ENCODE measurements around the gene MOB1B. TPM values are rescaled to one million over a fixed set of nuclear protein-coding genes. Genes with fewer than 3 reads are reported as not detected.

The MOB1B gene
- total RNA-seq, 1 experiment from 2014 or later: 33.2 TPM

DNA sequence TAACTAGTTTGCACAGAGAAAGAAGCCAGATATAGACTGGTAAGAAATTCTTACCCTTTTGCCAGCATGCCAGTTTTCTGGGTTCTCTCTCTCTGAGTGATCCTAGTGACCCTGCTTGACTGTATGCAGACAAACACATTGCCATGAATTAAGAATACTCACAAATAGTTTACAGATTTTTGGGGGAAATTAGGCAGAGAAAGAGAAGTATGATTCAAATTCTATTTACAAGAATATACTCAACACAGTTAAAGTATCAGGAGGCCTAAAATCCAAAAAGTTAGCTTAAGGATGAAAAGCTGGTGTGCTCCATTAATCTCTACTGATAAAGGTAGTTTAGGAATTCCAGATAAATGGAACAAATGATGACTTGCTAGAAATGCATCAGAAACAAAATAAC, 18.4 kb downstream of the MOB1B start (continued):
- TF ChIP-seq SRF (IDR thresholded peaks at IDR 0.05; ENCODE audit: low read depth) (no peak), JUND (IDR thresholded peaks at IDR 0.05) (no peak), EZH2phosphoT487 (IDR thresholded peaks at IDR 0.05; ENCODE audit: borderline replicate concordance) (no peak), ZFX (IDR thresholded peaks at IDR 0.05) (no peak), SIN3A (IDR thresholded peaks at IDR 0.05; ENCODE audit: low read depth) (no peak), FOSL1 (IDR thresholded peaks at IDR 0.05; ENCODE audit: low read depth) (no peak), TCF7L2 (IDR thresholded peaks at IDR 0.05; ENCODE audit: borderline replicate concordance, extremely low read depth, insufficient read depth, insufficient read length) (no peak)
- TF ChIP-seq, protein P1, sequence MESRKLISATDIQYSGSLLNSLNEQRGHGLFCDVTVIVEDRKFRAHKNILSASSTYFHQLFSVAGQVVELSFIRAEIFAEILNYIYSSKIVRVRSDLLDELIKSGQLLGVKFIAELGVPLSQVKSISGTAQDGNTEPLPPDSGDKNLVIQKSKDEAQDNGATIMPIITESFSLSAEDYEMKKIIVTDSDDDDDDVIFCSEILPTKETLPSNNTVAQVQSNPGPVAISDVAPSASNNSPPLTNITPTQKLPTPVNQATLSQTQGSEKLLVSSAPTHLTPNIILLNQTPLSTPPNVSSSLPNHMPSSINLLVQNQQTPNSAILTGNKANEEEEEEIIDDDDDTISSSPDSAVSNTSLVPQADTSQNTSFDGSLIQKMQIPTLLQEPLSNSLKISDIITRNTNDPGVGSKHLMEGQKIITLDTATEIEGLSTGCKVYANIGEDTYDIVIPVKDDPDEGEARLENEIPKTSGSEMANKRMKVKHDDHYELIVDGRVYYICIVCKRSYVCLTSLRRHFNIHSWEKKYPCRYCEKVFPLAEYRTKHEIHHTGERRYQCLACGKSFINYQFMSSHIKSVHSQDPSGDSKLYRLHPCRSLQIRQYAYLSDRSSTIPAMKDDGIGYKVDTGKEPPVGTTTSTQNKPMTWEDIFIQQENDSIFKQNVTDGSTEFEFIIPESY (IDR thresholded peaks at IDR 0.05; ENCODE audit: extremely low read depth, insufficient replicate concordance, low read length): no peak
- TF ChIP-seq, protein P2, sequence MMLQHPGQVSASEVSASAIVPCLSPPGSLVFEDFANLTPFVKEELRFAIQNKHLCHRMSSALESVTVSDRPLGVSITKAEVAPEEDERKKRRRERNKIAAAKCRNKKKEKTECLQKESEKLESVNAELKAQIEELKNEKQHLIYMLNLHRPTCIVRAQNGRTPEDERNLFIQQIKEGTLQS (IDR thresholded peaks at IDR 0.05): no peak

DNA sequence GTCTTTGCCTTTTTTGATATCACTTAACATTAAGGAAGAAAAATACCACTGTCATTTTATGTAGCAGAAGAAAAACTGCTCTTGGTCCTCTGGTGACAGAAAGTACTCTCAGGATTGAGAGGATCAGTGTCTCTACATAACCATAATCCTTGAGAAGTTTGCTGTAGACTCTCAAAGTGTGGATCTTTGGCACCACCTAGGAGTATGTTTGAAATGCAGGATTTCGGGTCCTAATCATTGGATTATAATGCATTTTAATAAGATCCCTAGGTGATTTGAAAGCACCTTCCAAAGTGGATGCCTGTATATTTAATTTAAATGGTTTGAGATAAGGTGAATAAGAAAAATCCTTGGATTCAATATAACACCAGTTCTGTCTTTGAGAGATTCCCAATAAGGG, 23.2 kb downstream of the MOB1B start:
- RAD21 ChIA-PET (ENCODE audit: low non-redundant PET in 1 of 2, low total read pairs in 2 of 2, uncharacterized antibody in 2 of 2, unreplicated experiment in 2 of 2): no interaction called here
- Histone ChIP-seq H3K9ac (ENCODE audit: low read length) (no peak overlapping the region), H3K4me2 (ENCODE audit: low read length) (no peak overlapping the region), H3K36me3 (ENCODE audit: control insufficient read depth in 1 of 2, insufficient read depth in 2 of 2, low read length in 2 of 2) (no peaks in the 10 kb centered on the region), H3K9me2 (ENCODE audit: insufficient read depth) (no peaks in the 10 kb centered on the region), H2AFZ (ENCODE audit: low read depth, low read length, poor library complexity, severe bottlenecking) (no peak overlapping the region), H3K4me1 (ENCODE audit: control insufficient read depth in 1 of 2, insufficient read depth in 2 of 2, low read length in 2 of 2) (peaks cover 0 to 2% of the 10 kb centered on the region in 2 experiments; a peak in 2 of 4 replicates), H4K20me1 (ENCODE audit: insufficient read depth) (no peaks in the 10 kb centered on the region), H3K27ac (ENCODE audit: low read depth, low read length) (no peak overlapping the region), H3K4me3 (replicated peaks in 1 of 2; ENCODE audit: low read depth in 1 of 2, low read length in 2 of 2) (no peak overlapping the region), H3K79me2 (ENCODE audit: insufficient read depth, low read length) (peaks cover 27% of the 10 kb centered on the region), H3K27me3 (ENCODE audit: insufficient read depth, low read length) (no peaks in the 10 kb centered on the region), H3K9me3 (ENCODE audit: control insufficient read depth in 1 of 2, insufficient read depth in 1 of 2, low read depth in 1 of 2, low read length in 2 of 2) (no peaks in the 10 kb centered on the region)
- no TSS peak for BruUV-seq (replicated peaks)
- CTCF ChIA-PET: no interaction called here
- DNase-seq (ENCODE audit: low read depth, low spot score) (no peak), ATAC-seq (no peak)
- intact Hi-C loops (cut with micrococcal nuclease): no loop called here
- no peak for TF ChIP-seq YY1 (IDR thresholded peaks at IDR 0.05; ENCODE audit: extremely low read depth, insufficient replicate concordance, low read depth, low read length)
- TF ChIP-seq SP1 (IDR thresholded peaks at IDR 0.05; ENCODE audit: low read depth): no peak
- no peak for TF ChIP-seq JUND (IDR thresholded peaks at IDR 0.05)
- no peak for TF ChIP-seq TCF7L2 (IDR thresholded peaks at IDR 0.05; ENCODE audit: borderline replicate concordance, extremely low read depth, insufficient read depth, insufficient read length)
- TF ChIP-seq POLR2AphosphoS5 (IDR thresholded peaks at IDR 0.05; ENCODE audit: low read depth, low read length): no peak
- TF ChIP-seq ZFX (IDR thresholded peaks at IDR 0.05): no peak
- TF ChIP-seq CEBPB (IDR thresholded peaks at IDR 0.05; ENCODE audit: low read depth): no peak
- no peak for TF ChIP-seq ZNF274 (IDR thresholded peaks at IDR 0.05; ENCODE audit: low read depth, low read length)
- POLR2A ChIA-PET: no interaction called here

Data from HCT116 (cell line).